GM19372 (cell line): ENCODE results near the gene ASIC2.

Experiments
- ATAC-seq: cut with Tn5 transposase; IDR thresholded peaks from one replicate; pipeline ENCODE4 v1.9.1; 2021; ENCODE audit warnings: mild to moderate bottlenecking, low read depth, moderate library complexity; ENCODE audit not compliant: unreplicated experiment

The ASIC2 gene

GRCh38 chr17:33209671-33210070 is 83.4 kb downstream of the ASIC2 start:
- no peak for ATAC-seq

GRCh38 chr17:33207231-33207630 is 85.9 kb downstream of the ASIC2 start:
- ATAC-seq = no peak

- ATAC-seq = no peak
These were observed 87.5 kb downstream of the ASIC2 start for GRCh38 chr17:33205552-33205951.

- ATAC-seq = no peak
These were observed 88.4 kb downstream of the ASIC2 start for GRCh38 chr17:33204701-33205100.

DNA sequence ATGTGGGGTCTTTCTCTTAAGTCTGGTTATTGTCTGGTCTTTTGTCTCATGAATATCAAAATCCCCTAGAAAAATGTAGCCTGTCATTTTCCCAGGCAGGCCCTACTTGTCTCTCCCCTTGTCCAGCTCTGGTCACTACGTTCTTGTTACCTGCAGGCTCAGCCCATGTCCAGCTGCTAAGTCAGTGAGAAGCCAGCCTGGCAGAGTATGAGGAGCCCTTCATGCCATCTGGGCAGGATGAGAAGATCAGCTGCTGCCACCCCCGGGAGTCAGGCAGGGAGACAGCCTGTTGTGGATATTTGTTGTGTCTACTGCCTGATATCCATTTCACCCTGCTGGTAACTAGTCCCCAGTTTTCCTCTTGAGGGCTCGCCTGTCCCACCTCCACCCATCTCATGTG is 88.9 kb downstream of the ASIC2 start:
- no peak for ATAC-seq

- no peak for ATAC-seq
These were observed 90.1 kb downstream of the ASIC2 start for GRCh38 chr17:33202796-33203495.

DNA sequence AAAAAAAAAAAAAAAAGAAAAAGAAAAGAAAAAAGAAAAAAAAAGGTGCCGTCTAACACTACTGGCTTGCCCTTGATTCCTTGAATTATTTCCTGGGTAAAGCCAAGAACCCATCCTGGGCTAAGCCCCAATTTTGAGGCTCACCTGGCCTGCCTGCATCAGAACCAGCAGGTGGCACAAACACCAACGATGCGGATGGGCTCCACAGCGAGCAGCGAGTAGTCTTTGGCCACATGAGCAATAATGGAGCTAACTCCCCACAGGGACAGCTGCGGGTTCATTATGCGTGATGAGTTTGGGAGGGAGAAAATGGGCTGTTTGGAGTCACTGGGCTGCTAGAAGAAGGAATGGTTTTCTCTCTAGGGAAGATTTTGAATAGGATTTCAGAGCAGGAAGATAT is 91.1 kb downstream of the ASIC2 start:
- ATAC-seq = no peak

GRCh38 chr17:33201283-33201682 is 91.8 kb downstream of the ASIC2 start:
- ATAC-seq = no peak

DNA sequence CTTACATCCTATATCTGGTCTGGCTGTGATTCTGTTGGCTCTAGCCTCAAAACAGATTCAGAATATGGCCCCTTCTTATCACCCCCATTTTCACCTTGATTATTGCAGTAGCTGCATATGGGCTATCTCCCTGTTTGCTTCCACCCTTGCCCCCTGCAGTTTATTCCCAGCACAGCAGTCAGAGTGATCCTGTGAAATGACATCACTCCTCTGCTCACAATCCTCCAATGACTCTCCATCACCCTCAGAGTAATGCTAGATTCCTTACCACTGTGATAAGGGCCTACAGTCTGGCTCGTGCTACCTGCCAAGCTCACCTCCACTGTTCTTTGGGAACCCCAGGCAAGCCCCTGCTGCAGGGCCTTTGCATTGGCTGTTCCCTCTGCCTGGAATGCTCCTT is 92.5 kb downstream of the ASIC2 start:
- no peak for ATAC-seq

GRCh38 chr17:33199571-33200510 is 93.3 kb downstream of the ASIC2 start:
- no peak for ATAC-seq

- ATAC-seq = no peak
These were observed 94.1 kb downstream of the ASIC2 start for GRCh38 chr17:33198954-33199353.

GRCh38 chr17:33197342-33197741 is 95.8 kb downstream of the ASIC2 start:
- ATAC-seq = no peak

DNA sequence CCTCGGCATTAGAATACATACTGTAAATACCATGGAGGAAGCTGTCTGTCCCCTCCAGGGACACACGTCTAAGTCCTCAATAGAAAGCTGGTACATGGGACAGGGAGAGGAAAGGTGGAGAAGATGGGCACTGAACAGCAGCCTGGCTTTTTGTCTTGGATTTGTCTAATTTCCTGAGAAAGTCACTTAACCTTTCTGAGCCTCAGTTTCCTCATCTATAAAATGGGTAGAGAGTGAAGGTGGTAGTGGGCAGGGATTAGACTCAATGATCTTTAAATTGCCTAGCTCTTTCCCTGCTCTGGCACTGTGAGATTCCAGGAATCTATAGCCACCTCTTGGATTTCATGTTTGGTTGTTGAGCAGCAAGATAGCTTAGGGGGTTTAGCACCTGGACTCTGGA is 96.2 kb downstream of the ASIC2 start:
- ATAC-seq = no peak

- no peak for ATAC-seq
These were observed 99.9 kb downstream of the ASIC2 start for GRCh38 chr17:33192951-33193911.

GRCh38 chr17:33183487-33184026 is 109.5 kb downstream of the ASIC2 start:
- ATAC-seq = no peak

- ATAC-seq = no peak
These were observed 113.9 kb downstream of the ASIC2 start for GRCh38 chr17:33179151-33179550.

DNA sequence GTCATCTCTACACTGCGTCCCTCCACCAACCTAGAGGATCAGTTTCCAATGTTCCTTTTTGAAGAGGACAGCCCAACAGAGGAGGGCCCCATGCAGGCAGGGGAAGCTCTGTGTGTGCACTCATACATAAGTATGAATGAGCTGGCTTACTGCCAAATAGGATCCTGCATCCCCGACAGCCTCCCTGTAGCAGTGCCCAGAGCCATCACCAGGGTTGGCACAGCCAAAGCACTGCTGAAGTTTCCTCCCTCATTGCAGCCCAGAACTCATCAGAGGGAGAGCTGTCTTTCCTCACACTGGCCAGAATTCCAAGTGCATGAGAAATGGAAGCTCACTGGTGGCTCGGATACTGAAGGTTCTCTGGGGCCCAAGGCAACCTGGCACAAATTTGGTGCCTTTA is 114.4 kb downstream of the ASIC2 start:
- no peak for ATAC-seq

- no peak for ATAC-seq
These were observed 117.5 kb downstream of the ASIC2 start for GRCh38 chr17:33175562-33175961.

DNA sequence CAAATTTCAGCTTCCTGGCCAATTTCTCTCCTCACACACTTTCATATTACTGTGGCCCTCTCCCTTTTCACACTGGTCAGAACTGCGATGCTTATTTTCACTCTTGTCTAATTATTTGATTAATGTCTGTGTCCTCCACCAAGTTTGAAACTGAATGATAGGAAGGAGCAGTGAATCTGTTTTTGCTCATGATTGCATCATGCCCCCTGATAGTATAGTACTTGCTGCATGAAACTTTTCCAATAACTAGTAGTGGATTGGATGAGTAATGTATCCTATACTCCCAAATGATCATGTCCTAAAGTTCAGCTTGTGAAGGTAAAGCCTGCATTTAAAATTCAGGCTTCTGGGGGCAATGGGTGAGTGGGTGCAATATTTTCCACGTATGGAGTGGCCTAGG is 121.2 kb downstream of the ASIC2 start:
- no peak for ATAC-seq

DNA sequence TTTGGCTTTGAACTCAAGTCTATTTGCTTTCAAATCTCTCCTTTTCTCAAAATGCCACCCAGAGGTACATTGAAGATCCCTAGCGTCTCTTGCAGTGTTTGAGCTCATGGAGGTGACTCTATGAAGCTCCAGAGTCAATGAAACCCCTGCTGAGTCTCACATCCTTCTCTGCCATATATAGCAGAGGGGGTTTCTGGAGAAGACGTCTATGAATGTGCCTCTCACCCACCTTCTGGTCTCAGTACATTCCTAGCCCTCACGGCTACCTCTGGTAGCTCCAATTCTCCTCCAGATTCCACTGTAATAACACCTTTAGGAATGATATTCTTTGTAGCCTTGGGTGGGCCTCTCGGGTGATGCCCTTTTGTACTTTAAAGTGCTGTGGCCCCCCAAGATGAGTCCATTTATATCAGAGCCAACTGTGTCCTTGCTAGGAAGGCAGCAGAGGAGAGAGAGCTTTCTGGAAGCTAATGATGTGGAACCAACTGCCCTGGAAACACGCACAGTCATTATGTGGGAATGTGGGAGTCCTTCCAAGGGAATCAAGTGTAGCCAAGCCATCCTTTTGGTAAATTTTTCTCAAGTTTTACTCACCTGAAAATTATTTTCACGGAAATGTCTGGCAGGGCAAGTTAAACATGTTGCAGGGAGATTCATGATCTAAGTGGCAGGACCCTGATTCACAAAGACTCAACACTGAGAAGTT is 123.4 kb downstream of the ASIC2 start:
- ATAC-seq = no peak
